SW 1271 (cell line): ENCODE measurements around the gene RNU1-4.
"Not testable (repeated sequence)": the region's sequence is repeated elsewhere in the genome, so short reads cannot be mapped to it uniquely, and the experiment has no call there.

Source experiments
- DNase-seq, 2 experiments: peaks; one replicate each; lab custom pipeline; 2025; lab: John Stamatoyannopoulos, UW

RNU1-4 gene

DNA sequence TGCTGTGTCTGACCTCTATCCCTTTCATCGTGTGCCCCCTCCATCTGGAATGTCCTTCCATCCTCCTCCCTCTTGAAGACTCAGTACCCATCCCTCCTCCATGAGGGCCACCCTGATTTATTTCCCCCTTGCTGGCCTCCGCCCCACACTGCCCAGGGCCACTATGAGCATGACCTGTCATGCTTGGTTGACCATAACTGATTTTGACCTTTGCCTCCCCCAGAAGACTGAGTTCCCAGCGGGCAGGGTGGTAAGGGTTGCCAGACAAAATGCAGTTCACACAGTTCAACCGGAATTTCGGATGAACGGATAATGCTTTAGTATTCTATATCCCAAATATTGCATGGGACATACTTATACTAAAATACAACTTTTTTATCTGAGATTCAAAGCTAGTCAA is 31.6 kb upstream of the RNU1-4 start:
- not testable (repeated sequence) for DNase-seq

DNA sequence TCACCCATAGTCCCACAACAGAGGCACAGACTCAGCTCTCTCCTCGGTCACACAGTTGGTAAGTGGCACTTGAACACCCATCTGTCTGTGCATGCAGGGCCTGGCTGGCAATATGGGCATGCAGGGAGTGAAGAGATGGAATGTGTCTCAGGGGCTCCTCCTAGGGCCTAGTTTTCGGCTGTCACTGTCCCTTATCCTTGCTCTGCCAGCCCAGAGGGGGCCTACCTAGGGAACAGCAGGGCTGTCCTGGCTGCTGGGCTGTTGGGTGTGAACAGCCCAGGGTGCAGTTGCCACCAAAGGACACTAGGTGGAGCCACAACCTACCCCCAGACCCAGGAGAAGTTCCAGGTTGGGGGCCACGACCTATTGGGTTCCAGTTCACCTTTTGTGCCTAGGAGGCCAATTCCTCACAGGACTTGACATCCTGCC is 30.6 kb upstream of the RNU1-4 start:
- DNase-seq, result not testable (repeated sequence)

DNA sequence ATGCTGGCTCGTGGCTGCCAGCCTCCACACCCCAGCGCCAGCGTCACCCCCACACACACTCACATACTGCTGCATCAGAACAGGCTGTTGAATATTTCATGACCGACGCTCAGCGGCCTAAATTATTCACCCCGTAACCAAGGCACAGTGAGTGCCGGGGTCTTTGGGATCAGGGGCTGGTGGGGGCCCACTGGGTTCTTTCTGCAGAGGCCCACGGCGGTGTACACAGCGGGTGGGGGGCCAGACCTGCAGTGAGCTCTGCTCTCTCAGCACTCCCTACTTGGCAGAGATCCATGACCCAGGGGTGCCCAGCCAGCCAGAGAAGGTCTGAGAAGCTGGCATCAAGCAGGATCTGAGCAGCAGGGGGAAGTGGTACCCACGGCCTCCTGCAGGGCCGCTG is 29.7 kb upstream of the RNU1-4 start:
- DNase-seq, result not testable (repeated sequence)

DNA sequence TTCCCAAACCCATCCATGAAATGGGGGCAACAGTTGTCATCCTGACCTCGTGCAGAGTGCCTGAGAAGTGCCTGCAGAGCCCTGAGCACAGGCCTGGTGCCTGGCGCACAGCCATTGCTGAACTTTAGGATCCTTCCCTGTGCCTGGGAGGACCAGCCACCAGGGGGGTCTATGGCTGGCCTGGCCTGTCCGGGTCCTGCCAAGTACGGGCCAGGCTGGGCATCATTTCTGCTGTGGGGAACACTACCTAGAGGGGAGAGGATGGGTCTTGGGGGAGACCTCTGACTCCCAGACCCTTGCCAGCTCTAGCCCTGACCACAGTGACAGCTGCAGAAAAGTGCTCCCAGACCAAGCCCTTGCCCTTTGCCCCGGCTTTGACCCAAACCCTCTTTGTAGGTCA is 28.2 kb upstream of the RNU1-4 start:
- not testable (repeated sequence) for DNase-seq

DNA sequence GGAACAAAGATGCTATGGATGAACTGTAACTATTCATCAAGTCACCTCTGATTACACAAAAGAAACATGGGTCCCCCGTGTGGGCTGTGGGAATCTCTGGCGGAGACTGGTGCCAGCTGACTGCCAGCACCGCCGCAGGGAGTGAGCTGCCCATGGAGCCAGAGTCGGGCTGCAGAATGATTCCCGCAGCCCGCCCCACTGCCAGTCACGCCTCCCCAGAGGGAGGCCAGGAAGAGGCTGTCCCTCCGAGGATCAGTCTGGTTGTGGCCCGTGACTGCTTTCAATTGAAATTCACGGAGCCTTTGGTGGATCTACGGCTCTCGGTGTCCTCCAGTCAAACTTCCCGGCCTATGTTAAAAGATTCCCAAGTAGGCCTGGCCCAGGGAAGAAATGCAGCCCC is 27.7 kb upstream of the RNU1-4 start:
- not testable (repeated sequence) for DNase-seq

DNA sequence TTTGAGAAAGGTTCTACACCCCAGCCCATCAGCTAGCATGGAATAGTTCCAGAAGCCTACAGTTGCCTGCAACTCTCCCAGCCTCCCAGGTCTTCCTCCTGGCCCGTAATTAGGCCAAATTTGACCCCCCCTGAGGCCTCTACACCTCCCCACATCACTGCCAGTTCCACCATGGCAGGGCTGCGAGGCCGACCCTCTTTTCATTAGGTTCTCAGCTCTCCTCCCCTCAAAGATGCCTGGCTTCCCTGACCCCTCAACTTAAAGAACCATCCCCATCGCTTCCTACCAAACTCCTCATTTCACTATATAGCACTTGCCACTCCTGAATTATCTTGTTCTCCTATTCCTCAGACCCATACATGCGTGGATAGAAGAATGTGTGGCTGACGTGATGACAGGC is 27.3 kb upstream of the RNU1-4 start:
- DNase-seq, result not testable (repeated sequence)

DNA sequence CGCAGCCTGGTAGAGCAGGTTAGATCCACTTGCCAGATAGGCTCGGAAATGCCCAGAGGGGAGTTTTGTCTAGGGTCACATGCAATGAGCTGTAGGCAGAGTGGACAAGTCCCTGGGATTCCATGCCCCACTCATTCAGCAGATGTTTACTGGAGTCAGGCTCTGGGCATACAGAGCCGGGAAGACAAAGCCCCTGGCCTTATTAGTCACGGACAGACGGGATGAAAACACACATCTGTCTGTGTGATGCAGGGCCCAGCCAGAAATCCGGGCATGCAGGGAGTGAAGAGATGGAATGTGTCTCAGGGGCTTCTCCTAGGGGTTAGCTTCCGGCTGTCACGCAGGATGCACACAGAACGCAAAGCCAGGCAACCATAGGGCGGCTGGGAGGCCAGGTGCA is 26.8 kb upstream of the RNU1-4 start:
- not testable (repeated sequence) for DNase-seq

DNA sequence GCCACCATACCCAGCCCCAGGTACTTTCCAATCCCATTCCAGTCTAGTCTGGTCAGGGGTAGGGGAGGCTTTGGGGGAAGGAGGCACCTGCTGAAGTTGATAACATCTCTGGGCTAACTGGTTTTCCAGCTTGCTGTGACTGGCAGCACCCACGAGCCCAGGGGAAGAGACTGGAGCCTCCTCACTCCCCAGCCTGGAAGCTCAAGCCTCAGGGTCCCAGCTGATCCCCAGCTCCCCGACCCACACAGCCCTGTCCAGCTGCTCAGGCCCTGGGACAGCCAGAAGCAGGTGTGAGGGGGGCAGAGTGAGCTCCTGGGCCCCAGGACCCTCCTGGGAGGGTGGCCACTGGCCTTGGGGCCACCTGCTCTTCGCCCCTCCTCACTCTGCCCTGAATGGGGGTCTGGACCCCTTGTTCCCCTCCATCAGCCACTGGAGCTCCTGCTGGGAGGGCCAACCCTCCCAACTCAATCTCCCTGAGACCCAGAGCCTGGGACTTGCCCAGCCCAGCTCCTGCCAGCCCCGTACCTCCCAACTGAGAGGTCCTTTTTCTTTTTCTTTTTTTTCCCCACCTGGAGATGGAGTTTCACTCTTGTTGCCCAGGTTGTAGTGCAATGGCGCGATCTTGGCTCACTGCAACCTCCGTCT is 23.5 kb upstream of the RNU1-4 start:
- no peak for DNase-seq

DNA sequence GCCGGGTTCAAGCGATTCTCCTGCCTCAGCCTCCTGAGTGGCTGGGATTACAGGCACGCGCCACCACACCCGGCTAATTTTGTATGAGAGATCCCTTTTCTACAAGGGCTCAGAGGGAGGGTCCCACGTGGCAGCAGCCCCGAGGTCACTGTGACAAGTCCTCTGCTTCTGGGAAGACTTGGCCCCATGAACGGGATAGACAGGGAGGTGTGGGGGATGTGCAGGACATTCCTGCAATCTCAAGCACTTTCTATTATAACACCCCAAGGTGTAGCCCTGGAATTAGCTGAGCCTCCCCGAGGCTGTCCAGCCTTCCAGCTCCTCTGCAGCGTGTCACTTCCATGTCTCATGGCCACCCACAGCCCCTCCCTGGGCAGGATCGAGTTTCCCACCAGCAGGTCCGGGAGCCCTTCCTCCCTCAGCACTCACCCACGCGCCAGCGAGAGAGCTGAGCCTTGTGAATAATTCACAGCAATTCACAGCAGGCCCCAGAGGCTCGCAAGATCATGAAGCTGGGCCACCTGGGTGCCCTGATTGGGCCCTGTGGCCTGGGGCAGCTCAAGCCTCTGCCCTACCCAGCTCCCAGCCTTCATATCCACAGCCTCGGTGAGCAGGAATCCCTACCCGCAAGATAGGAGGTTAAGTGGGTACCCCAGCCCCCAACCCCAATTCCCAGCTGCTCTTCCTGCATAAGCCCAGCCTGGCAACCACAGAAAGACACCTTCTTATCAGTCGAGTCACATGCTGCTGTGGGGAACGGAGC is 22.8 kb upstream of the RNU1-4 start:
- DNase-seq, result no peak

DNA sequence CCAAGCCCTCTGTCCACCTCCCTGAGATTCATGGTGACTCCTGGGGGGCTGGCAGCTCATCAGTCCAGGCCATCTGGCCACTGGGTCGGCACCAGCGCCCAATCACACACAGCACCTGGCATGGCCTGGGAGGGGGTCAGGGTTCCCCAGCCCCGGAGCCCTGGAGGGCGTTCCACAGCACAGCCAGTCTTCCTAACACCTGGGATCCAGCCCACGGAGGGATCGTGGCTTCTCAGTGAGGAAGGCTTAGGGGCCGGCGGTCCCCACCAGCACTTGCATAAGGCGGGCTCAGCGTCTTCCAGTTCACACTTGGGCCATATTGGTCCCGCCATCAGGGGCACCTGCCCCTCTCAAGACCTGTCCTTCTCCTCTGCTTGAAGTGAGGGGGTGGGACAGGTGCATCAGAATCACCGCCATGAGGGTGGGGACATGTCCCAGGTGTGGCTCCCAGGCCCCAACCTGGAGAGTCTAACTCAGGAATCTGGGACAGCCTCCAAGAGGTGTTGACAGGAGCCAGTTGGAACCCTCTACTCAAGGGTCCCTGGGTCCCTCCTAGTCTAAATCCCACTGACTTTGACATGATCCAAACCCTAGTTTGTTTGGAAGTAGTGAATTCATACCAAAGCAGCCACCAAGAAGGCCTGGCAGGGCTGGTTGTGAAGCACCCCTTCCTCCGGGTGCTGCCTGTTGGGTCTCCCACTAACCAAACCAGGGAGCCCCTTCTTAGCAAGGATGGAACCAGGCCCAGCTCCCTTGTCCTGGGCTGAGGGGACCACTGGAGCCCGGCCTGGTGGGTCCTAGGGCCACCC is 22.0 kb upstream of the RNU1-4 start:
- DNase-seq, result not testable (repeated sequence)

DNA sequence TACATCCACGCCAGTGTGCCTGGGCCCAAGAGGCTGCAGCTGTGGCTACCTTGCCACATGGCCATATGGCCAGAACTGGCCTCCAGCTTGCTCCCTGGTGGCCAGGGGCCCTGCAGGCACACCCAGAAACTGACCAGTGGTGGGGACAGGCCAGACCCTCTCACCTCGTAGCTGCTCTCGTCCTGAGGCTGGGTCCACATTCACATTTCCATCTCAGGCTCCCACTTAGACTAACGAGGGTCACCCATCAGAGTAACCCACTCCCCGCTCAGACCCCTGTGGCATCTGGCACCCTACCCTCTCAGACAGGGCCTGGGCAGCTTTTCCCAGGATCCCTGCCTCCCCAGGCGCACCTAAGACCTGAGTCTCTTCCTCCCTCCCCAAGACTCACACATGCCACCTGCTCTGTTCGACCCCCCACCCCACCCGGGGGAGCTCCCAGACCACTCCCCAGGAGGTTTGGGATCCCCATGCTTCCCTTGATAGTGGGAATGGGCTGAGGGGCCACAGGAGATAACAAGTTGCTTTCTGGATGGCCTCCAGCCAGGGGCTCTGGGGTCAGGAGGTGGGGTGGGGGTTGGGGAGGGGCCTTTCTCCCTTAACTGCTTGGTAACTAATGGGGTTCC is 21.3 kb upstream of the RNU1-4 start:
- no peak for DNase-seq

DNA sequence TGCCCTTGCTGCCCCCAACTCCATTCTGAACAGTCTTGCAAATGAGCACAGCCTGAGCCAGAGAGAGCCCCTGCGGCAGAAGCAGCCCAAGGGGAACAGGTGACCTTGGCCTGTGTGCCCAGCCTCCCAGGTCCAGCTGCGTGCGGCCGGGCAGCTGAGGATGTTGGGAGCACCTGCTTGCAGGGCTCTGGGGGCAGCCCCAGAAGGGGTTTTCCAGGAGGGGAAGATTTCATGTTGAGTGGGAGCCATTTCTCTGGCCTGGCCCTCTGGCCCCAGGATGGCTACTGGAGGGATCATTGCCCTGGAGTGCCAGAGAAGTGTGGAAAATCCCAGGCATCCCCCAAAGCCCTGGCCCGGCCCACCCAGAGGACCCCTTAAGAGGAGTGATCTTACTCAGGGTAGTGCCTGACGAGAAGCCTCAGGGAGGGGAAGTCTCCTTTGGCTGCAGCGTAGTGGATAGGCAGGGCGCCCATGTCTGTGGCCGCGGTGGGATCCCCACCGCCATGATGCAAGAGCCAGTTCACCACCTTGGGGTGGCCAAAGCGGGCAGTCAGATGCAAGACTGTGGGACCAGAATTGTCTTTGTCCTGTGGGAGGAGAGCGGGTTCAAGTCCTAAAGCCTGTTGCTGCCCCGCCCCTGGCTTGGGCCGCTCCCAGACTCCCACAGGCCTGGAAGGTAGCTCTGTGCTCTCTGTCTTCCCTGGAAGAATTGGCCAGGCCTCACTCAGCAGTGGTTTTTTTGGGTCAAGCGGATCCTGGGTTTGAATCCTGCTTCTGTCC is 20.6 kb upstream of the RNU1-4 start:
- DNase-seq, result no peak

DNA sequence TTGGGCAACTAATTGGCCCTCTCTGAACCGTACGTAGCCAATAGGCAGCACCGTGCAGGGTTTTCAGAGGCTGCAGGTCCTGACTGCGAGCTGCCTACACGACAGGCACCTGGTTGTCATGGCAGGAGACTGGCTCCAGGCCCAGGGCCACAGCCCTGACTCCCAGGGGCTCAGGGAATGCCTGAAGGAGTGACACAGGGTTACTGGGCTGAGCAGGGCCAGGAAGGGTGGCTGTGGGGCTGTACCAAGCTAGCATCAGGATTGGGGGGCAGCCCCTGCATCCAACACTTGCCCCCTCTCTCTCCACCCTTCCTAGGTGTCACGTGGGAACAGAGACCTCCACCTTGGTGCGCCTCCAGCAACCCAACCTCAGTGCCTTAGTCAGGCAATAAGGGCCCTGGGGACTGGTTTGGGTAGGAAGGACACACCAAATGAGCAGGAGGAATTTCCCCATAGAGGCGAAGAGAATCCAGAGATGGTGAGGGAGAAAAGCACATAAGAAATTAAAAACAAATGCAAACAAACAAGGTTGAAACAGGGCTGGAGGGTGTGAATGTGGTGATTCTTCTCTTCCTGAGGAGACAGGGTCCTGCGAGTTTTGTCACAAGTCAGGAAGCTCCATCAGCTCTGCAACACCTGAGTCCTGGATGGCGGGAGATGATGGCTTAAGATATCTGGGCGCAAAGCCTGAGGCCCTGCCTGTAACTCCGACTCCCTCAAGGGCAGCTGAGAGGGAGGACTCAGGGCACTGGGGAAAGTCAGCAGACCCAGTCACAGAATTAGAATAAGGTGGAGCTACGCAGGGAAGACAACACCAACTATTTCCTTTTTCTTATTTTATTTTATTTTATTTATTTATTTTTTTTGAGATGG is 19.7 kb upstream of the RNU1-4 start:
- no peak for DNase-seq

DNA sequence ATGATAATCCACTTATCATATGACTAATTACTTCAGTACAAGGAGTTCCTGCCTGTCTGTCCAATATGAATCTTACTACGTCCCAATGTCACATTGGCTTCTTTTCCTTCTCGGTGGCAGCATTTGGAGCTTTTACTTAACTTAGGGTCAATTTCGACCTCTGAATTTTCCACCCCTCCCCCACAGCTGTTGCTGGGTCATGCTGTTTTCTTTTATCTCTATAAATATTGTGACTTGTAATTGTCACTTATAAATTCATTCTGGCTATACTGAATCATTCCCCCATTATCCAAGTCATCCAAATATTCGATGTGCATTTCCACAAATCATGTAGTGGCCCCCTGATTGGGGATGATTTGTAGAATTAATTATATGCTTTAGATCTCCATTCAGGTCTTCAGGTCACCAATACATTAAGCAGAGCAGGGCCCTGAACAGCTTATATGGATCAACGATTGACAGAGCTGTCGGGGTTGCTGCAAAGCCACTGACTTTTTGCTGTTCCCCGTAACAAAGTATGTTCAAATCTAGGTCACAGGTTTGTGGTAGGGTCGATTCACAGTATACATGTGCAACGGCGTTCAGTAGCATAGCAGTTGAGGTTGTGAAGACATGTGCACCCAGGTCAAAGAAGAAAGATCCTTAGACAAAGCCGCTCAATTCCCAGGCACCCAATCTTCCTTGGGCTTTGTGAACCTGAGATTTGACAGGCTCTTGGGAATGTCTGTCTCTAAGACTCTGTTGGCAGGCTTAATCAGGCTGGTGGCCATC is 18.3 kb upstream of the RNU1-4 start:
- DNase-seq, result no peak

DNA sequence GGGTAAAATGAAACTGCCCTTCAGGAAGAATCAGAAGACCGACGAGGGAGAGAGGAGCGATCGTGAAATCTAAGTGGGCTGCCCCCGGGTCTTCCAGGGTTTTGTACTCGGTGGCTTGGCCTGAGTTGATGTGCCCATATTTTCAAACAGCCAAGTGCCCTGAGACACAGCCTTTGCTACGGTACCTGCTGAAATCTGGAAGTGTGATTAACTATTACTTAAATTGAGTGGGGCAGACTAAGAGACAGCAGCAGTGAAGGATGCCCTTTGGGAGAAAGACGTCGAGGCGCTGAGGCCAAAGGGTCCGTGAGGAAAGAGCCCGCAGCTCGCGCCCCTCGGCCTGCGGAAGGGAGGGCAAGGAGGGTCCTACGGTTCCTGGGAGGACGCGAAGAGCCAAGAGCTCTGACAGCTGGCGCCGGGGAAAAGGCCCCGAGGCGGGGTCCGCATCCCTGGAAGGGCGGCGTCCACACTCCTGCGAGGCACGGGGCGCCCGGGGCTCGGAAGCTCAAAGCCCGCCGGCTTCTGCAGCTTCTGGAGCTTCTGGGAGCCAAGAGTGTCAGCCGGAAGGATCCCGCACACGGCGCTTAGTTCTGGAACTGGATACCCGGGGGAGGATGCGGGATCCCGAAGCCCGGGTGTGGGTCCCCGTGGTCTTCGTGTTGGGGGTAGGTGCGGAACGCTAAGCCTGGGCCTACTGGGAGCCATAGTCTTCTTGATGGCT is 15.4 kb upstream of the RNU1-4 start:
- DNase-seq, result no peak

DNA sequence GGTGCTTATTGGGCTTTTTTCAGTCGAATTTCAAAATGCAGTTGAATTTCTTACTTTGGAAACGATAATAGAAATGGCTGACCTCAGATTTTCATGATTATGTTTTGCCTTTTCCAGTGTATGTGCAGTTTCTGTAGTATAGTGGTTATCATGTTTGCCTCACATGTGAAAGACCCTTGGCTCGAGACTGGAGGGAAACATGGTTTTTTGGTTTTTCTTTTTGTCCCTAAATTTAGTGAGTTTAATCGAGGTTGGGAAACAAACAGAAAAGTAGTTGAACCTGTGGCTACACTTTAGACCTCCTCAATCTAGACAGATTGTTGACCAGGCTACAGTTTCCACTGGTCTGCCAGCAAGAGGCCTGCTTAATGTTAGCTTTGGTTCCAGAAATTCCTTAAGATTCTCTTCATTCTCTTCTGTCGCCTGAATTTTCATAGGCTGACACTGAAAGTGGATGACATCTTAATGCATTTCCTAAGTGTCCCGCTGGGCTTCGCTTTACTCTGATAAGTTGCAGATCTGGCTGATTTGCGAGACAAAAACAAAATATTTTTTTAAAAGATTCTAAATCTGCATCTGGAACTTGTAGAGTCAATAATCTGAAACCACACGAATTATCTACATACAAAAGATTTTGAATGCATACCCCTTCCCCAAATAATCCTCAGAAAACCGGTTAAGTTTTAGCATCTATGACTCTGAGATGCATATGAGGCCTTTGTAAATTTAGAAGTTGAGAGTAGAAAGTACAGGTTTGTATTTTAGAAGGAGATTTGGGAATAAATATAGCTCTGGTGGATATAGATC is 14.7 kb upstream of the RNU1-4 start:
- DNase-seq, result not testable (repeated sequence)

DNA sequence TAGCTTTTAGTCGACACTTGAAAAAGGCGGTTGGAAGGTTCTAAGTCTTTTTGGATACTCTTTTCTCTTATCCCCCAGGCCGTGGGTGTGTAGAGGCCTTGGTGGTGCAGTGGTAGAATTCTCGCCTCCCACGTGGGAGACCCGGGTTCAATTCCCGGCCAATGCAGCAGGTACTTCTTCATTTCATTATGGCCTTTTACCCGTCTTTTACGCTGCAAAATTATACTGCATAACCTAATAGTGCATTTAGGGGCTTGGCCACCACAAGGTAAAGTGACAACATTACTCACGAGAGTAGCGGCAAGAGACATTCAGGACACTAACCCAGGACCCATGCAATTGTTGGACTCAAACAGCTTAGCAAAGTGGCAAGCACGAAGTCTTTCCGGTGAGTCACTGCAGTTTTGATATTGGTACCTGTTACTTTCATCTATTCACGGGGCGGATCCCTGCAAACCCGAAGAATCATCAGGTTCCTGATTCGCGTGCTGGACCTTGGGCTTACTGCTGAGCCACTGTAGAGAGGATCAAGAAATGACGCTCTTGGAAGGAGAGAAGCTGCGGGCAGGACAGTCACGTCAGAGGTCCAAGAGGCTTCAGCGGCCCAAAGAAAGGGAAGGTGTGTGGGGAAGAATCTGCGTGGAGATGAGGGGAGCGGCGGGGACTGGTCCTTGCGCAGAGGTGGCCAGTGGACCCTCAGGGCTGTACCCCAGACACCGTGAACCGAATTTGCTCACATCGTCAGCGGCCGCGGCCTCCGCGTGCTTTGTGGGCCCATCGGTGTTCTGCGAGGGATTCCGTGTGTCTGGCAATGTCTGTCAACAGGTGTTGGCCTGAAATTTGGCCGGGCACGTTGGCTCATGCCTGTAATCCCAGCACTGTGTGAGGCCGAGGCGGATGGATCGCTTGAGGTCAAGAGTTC is 12.9 kb upstream of the RNU1-4 start:
- DNase-seq, result peak; percentile 70 to 85
